Neural crest cell (in vitro differentiated cells): ENCODE results near the gene FRG2B. TPM values are rescaled to one million over a fixed set of nuclear protein-coding genes. Genes with fewer than 3 reads are reported as not detected.

Experiments used
- DNase-seq: peaks from one replicate; pipeline ENCODE4 v3.0.0; 2021; ENCODE audit warnings: low read depth, mixed read lengths, low spot score
- H3K27ac Mint-ChIP-seq: one replicate; pipeline ENCODE4 v1.8.0; 2021; ENCODE audit warnings: mild to moderate bottlenecking, mixed read lengths; ENCODE audit not compliant: unreplicated experiment
- H3K27me3 Mint-ChIP-seq: 2 replicates; pipeline ENCODE4 v1.8.0; 2021; ENCODE audit warnings: low read depth, mild to moderate bottlenecking, mixed read lengths
- H3K36me3 Mint-ChIP-seq: 2 replicates; pipeline ENCODE4 v1.8.0; 2021; ENCODE audit warnings: low read depth, mild to moderate bottlenecking, mixed read lengths
- H3K4me1 Mint-ChIP-seq: 2 replicates; pipeline ENCODE4 v1.8.0; 2021; ENCODE audit warnings: mixed read lengths
- H3K4me3 Mint-ChIP-seq: one replicate; pipeline ENCODE4 v1.8.0; 2021; ENCODE audit warnings: mild to moderate bottlenecking, mixed read lengths
- H3K9me3 Mint-ChIP-seq: 2 replicates; pipeline ENCODE4 v1.8.0; 2021; ENCODE audit warnings: mixed read lengths
- total RNA-seq: library from RNA; stranded (reverse); gene quantifications from 2 replicates; pipeline ENCODE4 v1.2.1, GENCODE V29; 2021
- TF ChIP-seq, protein P1 (sequence below): fragments of 200-600 bp; sonication (generic); conservative IDR thresholded peaks from 2 replicates; pipeline ENCODE4 v1.5.0; 2021; ENCODE audit warnings: antibody characterized with exemption, mild to moderate bottlenecking

FRG2B gene
- total RNA-seq, 1 donor from 2014 or later, result not detected

DNA sequence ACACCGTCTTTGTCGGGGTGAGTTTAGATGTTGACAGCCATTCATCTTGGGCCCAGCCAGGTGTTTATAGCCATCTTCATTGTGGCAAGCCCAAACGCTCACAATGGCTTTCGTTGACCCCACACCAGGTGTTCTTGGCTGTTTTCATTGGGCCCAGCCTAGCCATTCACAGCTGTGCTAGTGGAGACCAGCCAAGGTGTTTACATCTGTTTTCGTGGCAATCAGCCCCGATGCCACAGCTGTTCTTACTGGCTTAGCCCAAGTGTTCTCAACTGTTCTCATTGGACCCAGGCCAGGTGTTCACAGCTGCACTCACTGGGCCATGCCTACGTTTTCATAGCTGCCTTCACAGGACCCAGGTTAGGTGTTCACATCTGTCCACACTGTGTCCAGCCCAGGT is 7.7 kb downstream of the FRG2B start:
- no peaks in the 10 kb centered on the region for H3K4me1 Mint-ChIP-seq
- H3K36me3 Mint-ChIP-seq, result peaks cover 13% of the 10 kb centered on the region
- H3K27ac Mint-ChIP-seq, result no peak overlapping the region
- no peaks in the 10 kb centered on the region for H3K27me3 Mint-ChIP-seq
- DNase-seq, result no peak
- TF ChIP-seq, protein P1, sequence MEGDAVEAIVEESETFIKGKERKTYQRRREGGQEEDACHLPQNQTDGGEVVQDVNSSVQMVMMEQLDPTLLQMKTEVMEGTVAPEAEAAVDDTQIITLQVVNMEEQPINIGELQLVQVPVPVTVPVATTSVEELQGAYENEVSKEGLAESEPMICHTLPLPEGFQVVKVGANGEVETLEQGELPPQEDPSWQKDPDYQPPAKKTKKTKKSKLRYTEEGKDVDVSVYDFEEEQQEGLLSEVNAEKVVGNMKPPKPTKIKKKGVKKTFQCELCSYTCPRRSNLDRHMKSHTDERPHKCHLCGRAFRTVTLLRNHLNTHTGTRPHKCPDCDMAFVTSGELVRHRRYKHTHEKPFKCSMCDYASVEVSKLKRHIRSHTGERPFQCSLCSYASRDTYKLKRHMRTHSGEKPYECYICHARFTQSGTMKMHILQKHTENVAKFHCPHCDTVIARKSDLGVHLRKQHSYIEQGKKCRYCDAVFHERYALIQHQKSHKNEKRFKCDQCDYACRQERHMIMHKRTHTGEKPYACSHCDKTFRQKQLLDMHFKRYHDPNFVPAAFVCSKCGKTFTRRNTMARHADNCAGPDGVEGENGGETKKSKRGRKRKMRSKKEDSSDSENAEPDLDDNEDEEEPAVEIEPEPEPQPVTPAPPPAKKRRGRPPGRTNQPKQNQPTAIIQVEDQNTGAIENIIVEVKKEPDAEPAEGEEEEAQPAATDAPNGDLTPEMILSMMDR, result no peak
- no peak overlapping the region for H3K4me3 Mint-ChIP-seq
- peaks cover 9% of the 10 kb centered on the region for H3K9me3 Mint-ChIP-seq

DNA sequence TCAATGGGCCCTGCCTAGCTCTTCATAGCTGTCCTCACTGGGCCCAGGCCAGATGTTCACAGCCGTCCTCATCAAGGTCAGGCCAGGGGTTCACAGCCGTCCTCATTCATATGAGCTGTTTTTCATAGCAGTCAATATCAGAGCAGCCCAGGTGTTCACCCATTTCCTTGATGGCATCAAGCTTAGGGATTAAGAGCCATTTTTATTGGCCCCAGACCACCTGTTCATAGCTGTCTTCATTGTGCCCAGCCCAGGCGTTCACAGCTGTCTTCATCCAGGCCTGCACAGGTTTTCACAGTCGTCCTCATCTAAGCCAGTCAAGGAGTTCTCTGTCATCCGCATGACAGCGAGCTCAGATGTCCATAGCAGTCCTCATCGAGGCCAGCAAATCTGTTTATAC is 9.4 kb downstream of the FRG2B start:
- Mint-ChIP-seq H3K4me3 (no peak overlapping the region), H3K27me3 (no peaks in the 10 kb centered on the region), H3K9me3 (peaks cover 12% of the 10 kb centered on the region), H3K27ac (no peak overlapping the region), H3K36me3 (peaks cover 11% of the 10 kb centered on the region), H3K4me1 (no peaks in the 10 kb centered on the region)
- TF ChIP-seq, protein P1, result no peak
- no peak for DNase-seq

DNA sequence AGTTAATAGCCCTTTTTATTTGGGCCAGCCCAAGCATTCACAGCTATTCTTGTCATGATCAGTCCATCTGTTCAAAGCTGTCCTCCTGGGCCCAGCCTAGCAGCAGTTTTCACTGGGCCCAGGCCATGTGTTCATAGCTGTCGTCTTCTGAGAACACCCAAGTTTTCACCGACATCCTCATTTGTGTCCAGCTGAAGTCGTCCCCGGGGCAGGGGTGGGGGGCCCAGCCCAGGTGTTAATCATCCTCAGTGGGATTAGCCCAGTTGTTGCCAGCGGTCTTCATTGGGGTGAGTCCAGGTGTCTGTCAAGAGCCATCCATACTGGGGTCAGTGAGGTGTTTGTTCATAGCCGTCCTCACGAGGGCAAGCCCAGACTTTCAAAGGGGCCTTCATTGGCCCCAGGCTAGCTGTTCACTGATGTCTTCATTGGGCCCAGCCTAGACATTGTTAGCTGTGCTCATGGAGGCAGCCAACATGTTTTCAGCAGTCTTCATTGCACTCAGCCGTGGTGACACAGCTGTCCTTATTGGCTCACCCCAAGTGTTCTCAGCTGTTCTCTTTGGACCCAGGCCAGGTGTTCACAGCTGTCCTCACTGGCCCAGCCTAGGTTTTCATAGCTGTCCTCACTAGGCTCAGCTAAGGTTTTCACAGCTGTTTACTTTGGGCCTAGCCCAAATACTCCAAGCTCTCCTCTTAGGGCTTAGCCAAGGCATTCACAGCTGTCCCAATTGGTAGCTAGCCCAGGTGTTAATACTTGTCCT is 10.0 kb downstream of the FRG2B start:
- TF ChIP-seq, protein P1, result no peak
- Mint-ChIP-seq H3K4me3 (no peak overlapping the region), H3K27ac (no peak overlapping the region), H3K9me3 (peaks cover 15% of the 10 kb centered on the region), H3K27me3 (no peaks in the 10 kb centered on the region), H3K4me1 (no peaks in the 10 kb centered on the region), H3K36me3 (peaks cover 14% of the 10 kb centered on the region)
- DNase-seq, result no peak

DNA sequence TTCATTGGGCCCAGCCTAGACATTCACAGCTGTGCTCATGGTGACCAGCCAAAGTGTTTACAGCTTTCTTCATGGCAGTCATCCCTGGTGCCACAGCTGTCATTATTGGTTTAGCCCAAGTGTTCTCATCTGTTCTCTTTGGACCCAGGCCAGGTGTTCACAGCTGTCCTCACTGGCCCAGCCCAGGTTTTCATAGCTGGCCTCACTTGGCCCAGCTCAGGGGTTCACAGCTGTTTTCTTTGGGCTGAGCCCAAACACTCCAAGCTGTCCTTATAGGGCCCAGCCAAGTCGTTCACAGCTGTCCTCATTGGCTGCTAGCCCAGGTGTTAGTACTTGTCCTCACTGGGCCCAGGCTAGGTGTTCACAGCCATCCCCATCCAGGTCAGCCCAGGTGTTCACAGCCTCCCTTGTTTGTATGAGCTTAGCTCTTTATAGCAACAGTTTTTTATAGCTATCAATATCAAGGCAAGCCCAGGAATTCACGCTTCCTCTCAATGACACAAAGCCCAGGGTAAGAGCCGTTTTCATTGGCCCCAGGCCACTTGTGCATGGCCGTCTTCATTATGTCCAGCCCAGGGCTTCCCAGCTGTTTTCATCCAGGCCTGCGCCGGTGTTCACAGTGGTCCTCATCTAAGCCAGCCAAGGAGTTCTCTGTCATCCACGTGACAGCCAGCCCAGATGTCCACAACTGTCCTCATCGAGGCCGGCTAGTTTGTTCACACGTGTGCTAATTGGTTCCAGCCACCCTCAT is 11.6 kb downstream of the FRG2B start:
- H3K4me1 Mint-ChIP-seq, result no peaks in the 10 kb centered on the region
- peaks cover 19% of the 10 kb centered on the region for H3K9me3 Mint-ChIP-seq
- H3K36me3 Mint-ChIP-seq, result peaks cover 14% of the 10 kb centered on the region
- TF ChIP-seq, protein P1, result no peak
- no peaks in the 10 kb centered on the region for H3K27me3 Mint-ChIP-seq
- H3K4me3 Mint-ChIP-seq, result no peak overlapping the region
- no peak for DNase-seq
- H3K27ac Mint-ChIP-seq, result no peak overlapping the region

DNA sequence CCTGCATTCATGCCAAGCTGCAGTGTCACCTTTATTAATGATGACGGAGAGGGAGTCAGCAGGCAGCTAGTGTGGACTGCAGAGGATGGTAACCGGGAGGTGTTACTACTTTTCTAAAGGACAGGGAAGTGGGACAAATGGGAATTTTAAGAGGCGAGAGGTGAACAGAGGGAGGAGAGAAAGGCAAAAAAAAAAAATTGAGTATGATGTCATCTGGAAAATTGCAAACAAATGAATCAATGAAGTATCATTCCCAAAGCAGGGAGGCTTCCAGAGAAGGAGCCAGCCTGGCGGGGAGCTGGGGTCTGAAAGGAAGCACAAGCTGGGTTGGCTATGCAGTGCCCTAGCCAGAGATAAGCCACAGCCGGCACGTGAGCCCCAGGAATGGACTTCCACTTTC is 12.9 kb downstream of the FRG2B start:
- no peaks in the 10 kb centered on the region for H3K4me1 Mint-ChIP-seq
- peaks cover 14% of the 10 kb centered on the region for H3K9me3 Mint-ChIP-seq
- no peak overlapping the region for H3K4me3 Mint-ChIP-seq
- H3K27ac Mint-ChIP-seq, result no peak overlapping the region
- H3K27me3 Mint-ChIP-seq, result no peaks in the 10 kb centered on the region
- DNase-seq, result no peak
- H3K36me3 Mint-ChIP-seq, result peaks cover 10% of the 10 kb centered on the region
- TF ChIP-seq, protein P1, result no peak
